GM21515 (cell line): ENCODE measurements around the gene MUC4.
"Not testable (repeated sequence)": the region's sequence is repeated elsewhere in the genome, so short reads cannot be mapped to it uniquely, and the experiment has no call there.

ENCODE experiments used
- ATAC-seq: cut with Tn5 transposase; IDR thresholded peaks from one replicate; pipeline ENCODE4 v1.9.1; 2021; ENCODE audit not compliant: unreplicated experiment

Gene MUC4

GRCh38 chr3:195816276-195816913 lies 4.7 kb upstream of the MUC4 start:
- ATAC-seq = not testable (repeated sequence)

- ATAC-seq = no peak
Observed at GRCh38 chr3:195815169-195815771, 3.5 kb upstream of the MUC4 start.

GRCh38 chr3:195813916-195814640 lies 2.3 kb upstream of the MUC4 start:
- no peak for ATAC-seq

GRCh38 chr3:195812366-195812765 lies 637 bp upstream of the MUC4 start:
- no peak for ATAC-seq

DNA sequence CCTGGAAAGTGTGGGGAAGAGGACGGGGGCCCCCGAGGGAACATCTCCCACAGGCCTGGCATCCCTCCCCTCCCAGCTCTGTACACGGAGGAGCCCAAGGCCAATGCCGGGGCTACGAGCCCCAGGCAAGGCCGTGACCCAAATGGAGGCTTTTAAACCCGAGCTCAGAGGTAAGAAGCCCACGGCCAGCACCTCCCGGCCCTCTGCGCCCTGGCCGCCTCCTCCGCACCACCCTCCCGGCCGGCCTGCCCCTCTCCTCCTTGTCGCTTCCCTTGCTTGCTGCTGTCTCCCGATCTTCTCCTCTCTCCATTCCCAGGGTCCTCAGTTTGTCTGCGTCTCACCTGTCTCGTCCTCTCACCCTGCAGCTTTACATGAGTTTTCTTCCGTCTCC lies 1.3 kb downstream of the MUC4 start:
- ATAC-seq = no peak

- ATAC-seq = no peak
Observed at GRCh38 chr3:195809796-195810454, 1.8 kb downstream of the MUC4 start.

DNA sequence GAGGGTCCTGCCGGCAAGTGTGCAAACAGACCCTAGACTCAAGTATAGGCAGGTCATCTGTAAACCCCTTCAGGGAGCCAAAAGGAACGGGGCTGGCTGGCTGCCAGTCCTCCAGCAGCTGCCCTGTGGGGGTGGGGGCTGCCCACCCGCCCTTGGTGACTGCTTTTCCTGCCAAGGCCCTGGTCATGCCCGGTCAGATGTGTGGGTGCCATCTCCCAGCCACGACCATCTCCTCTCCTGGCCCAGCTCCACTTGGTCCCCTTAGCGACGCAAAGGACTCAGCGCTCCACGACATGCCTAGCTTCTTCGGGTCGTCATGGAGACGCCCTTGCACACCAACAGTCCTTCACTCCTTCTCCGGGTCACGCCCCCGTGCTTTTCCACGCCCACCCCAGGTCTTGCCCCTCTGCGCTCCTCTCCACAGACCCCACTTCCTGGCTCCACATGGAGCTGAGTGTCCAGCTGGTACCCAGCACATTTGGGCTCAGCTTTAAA lies 2.4 kb downstream of the MUC4 start:
- no peak for ATAC-seq

DNA sequence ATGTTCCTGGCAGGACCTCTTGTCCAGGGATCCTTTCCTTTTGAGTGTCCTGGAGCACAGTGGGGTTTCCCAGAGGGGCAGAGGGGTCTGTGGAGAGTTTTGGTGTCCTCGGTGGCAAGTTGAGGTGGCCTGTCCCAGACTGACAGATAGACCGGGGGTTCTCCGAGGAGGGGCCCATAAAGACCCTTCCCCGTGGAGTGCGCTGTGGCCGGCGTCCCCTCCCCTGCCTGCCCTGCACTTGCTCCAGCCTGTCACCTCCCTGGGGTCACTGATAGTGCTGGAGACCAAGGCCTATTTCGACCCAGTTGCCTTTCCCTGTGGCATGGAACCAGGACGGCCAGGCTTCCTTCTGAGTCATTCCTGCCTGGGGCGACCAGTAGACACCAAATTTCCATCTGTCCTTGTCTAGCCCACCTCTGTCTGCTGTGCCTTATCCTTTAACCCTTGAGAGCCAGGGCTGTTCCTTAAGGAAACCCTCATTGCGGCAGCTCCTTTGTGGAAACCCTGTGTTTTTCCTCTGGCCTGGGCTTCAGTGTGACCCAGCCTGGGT lies 2.9 kb downstream of the MUC4 start:
- ATAC-seq = no peak

DNA sequence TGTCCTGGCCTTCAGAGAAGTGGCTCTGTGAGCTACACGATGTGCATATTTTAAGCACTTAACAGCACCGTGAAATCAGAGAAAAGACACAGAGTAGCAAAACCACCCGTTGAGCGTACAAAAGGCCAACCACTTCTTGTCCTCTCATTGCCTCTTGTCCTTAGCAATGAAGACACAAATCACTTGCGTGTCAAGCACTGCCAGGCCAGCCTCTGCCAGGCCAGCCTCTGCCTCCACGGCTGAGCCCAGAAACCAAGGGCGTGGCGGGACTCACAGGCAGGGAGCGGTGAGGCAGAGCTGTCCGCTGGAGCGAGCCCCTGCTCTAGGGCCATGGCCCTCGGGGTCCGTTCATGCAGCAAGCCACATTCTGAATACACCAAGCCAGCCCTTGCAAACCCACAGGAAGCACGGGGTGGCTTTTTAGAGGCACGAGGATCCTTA lies 4.0 kb downstream of the MUC4 start:
- ATAC-seq = no peak

DNA sequence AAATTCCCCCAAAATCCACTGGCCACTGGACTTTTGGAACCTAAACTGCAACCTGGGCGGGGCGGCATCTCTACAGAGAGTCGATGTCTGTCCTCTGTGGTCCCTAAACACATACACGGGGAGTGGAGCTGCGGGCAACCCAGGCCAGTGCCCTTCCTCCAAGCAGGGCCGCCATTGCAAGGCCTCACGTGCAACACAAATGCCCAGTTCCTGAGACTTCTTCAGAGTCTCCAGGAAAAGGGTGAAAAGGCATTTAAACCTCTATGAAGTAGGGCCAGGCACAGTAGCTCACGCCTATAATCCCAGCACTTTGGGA lies 4.9 kb downstream of the MUC4 start:
- ATAC-seq = no peak

GRCh38 chr3:195806211-195806915 lies 5.4 kb downstream of the MUC4 start:
- no peak for ATAC-seq

DNA sequence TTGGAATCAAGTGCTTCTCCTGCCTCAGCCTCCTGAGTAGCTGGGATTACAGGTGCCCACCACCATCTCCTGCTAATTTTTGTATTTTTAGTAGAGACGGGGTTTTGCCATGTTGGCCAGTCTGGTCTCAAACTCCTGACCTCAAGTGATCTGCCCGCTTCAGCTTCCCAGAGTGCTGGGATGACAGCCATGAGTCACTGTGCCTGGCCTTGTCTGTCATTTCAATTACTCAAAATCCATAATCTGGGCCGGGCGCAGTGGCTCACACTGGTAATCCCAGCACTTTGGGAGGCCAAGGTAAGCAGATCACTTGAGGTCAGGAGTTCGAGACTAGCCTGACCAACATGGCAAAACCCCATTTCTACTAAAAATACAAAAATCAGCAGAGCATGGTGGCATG lies 6.1 kb downstream of the MUC4 start:
- not testable (repeated sequence) for ATAC-seq

DNA sequence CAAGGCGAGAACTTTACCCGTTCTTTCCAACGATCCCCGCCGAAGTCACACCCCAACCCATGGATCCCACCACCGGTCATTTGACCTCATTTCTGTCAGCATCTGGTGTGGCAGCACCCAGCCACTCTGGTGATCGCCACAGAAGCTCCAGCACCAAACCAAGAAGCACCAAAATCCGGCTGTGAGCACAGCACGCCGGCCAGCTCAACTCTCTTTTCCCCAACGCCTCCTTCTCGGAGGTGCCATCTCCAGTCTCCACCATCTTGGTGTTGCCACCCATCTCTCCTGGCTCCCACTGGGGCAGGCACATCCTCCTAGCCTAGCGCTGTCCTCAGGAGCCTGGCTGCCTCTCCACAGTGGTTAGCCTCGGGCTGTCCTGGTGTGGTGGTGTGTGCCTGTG lies 6.5 kb downstream of the MUC4 start:
- ATAC-seq = no peak

DNA sequence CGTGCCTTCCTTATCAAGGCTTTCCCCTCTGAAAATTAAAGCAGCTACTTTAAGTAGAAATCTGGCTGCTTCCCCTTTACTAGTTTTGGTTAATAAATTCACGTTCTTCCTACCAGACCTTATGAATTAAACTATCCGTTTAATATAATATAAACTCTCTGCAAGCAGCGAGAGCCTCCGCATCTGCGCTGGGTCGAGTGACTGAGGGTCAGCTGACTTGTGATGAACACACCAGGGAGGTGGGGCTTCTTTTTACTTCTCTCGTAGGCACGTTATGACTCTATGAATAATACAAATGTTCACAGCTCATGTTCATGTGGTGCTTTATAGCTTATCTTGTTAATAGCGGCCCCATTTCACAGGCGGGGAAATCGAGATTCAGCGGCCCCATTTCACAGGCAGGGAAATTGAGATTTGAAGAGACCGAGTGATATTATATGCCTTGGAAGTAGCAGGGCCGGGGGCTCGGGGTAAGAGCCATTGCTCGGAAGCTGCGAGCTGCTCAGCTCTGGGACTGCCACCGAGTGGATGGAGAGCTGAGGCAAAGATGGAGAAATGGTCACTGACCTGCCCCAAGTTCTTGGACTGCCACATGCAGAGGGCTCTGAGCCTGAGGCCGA lies 8.3 kb downstream of the MUC4 start:
- ATAC-seq = no peak

GRCh38 chr3:195802795-195803194 lies 8.9 kb downstream of the MUC4 start:
- no peak for ATAC-seq

DNA sequence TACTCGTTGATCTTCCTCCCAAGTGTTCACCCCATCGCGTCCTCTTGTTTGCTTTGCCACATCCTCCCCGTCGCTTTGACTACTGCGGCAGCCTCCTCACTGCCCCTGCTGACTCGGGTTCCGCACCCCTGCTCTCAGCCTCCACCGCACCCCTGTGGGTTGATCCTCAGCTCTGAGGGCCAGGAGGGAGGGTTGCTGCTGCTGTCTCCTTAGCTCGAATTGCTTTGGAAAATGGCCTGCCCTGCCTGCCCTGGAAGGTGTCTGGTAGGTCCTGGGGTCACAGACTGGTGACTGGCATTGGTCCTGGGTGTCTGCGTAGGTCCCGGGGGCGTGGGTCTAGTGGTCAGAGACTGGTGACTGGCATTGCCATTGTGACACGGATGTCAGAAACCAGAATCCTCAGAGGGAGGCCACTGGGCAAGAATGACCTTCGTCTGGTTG lies 9.4 kb downstream of the MUC4 start:
- ATAC-seq = no peak

GRCh38 chr3:195801251-195802183 lies 10.2 kb downstream of the MUC4 start:
- ATAC-seq = no peak

- no peak for ATAC-seq
Observed at GRCh38 chr3:195800240-195800639, 11.5 kb downstream of the MUC4 start.

DNA sequence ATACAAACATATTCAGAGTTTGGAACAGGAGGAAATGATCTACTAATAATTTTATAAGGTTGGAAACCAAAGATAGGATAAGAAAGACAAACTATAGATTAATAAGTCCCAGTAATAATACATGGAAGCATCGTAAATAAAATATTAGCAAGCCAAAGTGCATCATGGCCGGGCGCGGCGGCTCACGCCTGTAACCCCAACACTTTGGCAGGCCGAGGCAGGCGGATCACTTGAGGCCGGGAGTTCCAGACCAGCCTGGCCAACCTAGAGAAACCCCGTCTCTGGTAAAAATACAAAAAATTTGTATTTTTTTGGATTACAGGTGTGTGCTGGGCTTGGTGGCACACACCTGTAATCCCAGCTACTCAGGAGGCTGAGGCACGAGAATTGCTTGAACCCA lies 14.9 kb downstream of the MUC4 start:
- no peak for ATAC-seq
